Head of caudate nucleus (tissue), 42 donors: Measurements from ENCODE around the gene MED19.
"Not testable (repeated sequence)": the region's sequence is repeated elsewhere in the genome, so short reads cannot be mapped to it uniquely, and the experiment has no call there.

Experiments used
- DNase-seq, 42 donors: peaks; one replicate each; pipeline versions ENCODE4 v3.0.0 to v3.0.0-alpha.2; 2020 to 2021; ENCODE audit warnings: mixed read lengths in 7 of 42
- intact Hi-C: fragments of 100-400 bp; cut with DNase I; formaldehyde crosslinking; loops from one replicate; pipeline ENCODE4 v1.15.0; 2022

Gene MED19, protein sequence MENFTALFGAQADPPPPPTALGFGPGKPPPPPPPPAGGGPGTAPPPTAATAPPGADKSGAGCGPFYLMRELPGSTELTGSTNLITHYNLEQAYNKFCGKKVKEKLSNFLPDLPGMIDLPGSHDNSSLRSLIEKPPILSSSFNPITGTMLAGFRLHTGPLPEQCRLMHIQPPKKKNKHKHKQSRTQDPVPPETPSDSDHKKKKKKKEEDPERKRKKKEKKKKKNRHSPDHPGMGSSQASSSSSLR

DNA sequence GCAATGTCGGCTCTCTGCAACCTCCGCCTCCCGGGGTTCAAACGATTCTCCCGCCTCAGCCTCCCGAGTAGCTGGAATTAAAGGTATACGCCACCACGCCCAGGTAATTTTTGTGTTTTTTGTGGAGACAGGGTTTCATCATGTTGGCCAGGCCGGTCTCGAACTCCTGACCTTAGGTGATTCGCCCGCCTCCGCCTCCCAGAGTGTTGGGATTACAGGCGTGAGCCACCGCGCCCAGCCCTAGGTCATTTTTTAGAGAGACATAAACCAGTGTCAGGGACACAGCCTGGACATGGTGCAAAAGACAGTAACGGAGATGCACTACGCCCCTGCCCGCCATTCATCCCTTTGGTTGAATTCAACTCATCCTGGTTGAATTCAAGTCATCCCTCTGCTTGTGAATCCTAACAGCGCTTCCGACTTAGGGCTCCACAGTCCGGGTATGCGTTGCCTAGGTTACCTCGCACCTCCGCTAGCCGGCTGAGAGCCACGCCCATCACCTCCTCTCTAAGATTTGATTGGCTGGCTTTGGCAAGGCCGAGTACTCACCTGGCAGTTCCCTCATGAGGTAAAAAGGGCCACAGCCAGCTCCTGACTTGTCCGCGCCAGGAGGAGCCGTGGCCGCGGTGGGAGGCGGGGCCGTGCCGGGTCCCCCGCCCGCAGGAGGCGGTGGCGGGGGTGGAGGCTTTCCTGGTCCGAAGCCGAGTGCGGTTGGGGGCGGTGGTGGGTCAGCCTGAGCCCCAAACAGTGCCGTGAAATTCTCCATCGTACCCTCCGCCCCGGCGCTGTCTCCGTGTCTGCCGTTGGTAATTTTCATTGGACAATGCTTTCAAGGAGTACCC is at the start of gene MED19:
Gene MED19 (minus strand): TSS at position 802 of the 842 bp plus-strand sequence. CDS start 36 bp downstream, at position 766.
- intact Hi-C loops, result loop anchor here (5.0 to 10.0 kb wide), 3 partner anchors 44 to 147 kb away; partner anchors contain the start of genes UBE2L6 and ZDHHC5
- DNase-seq, result peak in 41 of 42 donors; percentile 58 to 95 (median 82)

DNA sequence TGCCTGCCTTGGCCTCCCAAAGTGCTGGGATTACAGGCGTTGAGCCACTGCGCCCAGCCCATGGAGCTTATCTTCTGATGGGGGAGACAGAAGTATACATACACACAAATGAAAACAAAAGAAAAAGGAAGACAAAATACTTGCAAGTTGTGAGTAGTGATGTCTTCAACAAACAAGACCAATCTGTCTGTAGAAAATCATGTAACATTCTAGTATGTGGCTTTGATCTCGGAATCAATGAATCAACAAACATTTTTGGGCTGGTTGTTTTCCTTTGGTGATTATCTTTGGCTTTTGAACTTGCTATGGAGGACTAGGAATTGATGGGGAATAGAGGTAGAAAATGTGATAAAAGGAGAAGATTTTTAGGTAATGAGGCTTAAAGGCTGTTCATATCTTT is 46.2 kb upstream of the MED19 start:
- DNase-seq, result no peak
- intact Hi-C loops, result no loop called here

- intact Hi-C loops, result no loop called here
- DNase-seq, result no peak
These were observed 40.9 kb upstream of the MED19 start for GRCh38 chr11:57752954-57753353.

GRCh38 chr11:57751676-57752253 is 39.8 kb upstream of the MED19 start, which contains the start of gene BTBD18:
TSS of gene BTBD18 (minus strand) at chr11:57751819. CDS start at chr11:57751188, 631 bp downstream.
- DNase-seq, result peak in 14 of 42 donors; percentile 11 to 66 (median 36)
- intact Hi-C loops, result no loop called here

GRCh38 chr11:57751176-57751575 is 39.2 kb upstream of the MED19 start:
- intact Hi-C loops, result no loop called here

GRCh38 chr11:57746920-57747319 is 34.9 kb upstream of the MED19 start:
- no peak for DNase-seq
- intact Hi-C loops, result no loop called here

More at GRCh38 chr11:57751176-57751575, 39.2 kb upstream of the MED19 start:
- DNase-seq, result no peak

- intact Hi-C loops, result no loop called here
- DNase-seq, result no peak
These were observed 33.2 kb upstream of the MED19 start for GRCh38 chr11:57745206-57745605.

- no peak for DNase-seq
- intact Hi-C loops, result loop anchor here (5.0 kb wide), 1 partner anchor 58 kb away; no protein-coding TSS in a partner anchor
These were observed 32.3 kb upstream of the MED19 start for GRCh38 chr11:57744357-57744756.

DNA sequence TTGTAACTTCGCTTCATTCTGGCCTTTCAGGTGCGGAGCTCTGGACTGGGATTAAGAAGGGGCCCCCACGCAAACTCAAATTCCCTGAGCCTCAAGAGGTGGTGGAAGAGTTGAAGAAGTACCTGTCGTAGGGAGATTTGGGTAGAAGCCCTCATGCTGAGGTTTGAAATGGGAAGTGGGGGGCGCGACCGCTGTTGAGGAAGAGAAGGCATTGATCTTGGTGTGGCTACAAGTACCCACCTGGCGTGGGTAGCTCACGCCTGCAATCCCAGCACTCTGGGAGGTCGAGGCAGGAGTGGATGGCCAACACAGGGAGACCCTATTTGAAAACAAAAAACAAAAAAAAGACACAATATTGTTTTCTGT is 30.1 kb upstream of the MED19 start:
- no peak for DNase-seq
- intact Hi-C loops, result loop anchor here (5.0 kb wide), 1 partner anchor 60 kb away; no protein-coding TSS in a partner anchor

DNA sequence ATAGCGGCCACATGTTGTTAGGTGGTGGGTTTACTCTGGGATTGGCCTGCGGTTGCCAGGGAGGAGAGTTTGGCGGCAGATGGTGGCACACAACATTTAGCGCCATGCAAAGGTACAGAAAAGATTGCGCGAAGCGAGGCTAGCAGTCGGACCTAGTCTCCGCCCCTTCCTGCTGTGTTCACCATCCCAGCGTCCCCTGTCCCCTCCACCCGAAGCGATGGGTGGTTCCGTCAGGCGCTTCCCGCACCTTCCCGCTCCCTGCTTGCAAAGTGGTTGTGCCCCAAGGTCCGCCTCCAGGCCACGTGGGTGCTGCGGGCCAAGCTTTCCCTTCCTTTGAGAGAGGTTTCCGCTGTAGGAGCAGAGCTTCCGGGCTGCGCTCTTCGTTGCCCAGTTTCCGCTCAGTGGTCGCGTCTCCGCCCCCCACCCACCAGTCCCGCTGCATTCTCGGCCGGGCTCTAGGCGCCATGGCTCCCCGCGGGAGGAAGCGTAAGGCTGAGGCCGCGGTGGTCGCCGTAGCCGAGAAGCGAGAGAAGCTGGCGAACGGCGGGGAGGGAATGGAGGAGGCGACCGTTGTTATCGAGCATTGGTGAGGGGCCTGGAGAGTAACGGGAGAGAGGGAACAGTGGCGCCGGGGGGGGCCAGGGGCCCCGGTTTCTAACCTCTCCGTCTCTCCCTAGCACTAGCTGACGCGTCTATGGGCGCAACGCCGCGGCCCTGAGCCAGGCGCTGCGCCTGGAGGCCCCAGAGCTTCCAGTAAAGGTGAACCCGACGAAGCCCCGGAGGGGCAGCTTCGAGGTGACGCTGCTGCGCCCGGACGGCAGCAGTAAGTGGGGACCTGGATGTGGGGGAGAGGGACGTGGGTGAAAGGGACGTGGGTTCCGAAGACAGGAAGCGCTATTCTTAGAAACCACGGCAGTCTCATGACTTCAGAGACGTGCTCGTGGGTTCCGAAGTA is 29.4 kb upstream of the MED19 start, which contains the start of gene SELENOH:
Gene SELENOH (plus strand): TSS at position 360 of the 955 bp plus-strand sequence. CDS start 105 bp downstream, at position 465.
- DNase-seq, result peak; percentile 91 to 99 (median 97)

DNA sequence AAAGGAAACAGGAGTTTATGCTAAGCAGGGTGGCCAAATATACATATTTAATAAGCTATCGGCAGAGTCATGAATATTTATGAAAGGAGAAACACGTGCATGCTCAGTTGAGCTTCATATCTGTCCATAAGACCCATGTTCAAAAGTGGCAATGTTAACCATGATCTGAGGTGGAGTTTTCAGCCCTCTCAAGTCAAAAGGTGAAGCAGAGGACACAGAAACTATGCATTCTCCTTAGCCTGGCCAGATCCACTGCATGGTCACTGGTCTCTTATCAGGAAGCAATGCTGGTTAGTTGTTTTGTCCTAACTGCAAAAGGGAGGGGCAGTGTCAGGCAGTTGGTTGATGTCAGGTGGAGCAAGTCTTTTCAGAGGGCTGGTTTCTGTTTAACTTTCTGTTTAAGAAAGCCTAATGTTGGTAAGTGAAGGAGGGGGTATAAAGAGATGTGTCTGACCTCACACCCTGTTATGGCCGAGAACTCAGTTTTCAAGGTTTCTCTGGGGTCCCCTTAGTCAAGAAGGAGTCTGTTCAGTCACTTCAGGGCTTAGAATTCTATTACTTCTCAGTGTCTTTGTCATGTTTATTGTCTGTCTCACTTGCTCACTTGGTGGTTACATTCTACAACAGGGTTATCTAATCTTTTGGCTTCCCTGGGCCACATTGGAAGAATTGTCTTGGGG is 23.7 kb upstream of the MED19 start:
- no peak for DNase-seq

More for the DNA sequence above, 29.4 kb upstream of the MED19 start, which contains the start of gene SELENOH:
- intact Hi-C loops, result loop anchor here (5.0 kb wide), 1 partner anchor 61 kb away; no protein-coding TSS in a partner anchor

GRCh38 chr11:57732661-57733060 is 20.6 kb upstream of the MED19 start:
- no peak for DNase-seq

More for the DNA sequence above, 23.7 kb upstream of the MED19 start:
- intact Hi-C loops, result no loop called here

DNA sequence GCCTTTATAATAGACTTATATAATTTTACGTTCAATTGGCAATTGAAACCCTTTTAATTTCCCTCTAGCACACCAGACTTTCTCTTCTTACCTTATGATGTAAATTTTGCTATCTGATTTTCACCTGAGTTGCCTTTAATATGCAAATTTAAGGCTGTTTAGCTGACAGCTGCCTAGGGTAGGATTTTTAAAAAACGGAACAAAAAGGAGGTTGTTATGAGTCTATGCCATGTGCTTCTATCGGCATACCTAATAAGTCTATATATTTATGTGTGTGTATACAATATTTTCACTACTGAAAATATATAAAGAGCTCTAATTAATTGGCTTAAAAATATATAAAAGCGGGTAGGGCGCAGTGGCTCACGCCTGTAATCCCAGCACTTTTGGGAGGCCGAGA is 17.5 kb upstream of the MED19 start:
- intact Hi-C loops, result no loop called here
- no peak for DNase-seq

More at GRCh38 chr11:57732661-57733060, 20.6 kb upstream of the MED19 start:
- intact Hi-C loops, result no loop called here

DNA sequence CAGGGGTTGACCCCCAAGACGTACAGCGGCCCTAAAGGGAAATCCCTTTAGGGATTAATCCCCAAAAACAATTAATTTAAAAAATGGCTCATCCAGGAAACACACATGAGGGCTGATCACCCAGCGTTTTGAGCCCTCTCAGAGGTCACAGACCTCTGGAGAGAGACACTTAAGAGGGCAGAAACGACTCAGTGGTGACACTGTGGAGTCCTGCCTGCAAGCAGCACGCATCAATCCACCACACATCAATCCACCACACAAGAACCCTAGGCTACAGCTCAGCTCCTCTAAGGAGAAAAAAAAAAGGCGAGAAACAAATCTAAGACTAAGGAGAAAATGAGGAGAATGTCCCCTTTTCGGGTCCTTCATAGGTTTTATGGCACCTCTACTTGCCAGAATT is 16.8 kb upstream of the MED19 start:
- intact Hi-C loops, result no loop called here
- DNase-seq, result no peak

- no peak for DNase-seq
These were observed 15.2 kb upstream of the MED19 start for GRCh38 chr11:57727185-57727584.

DNA sequence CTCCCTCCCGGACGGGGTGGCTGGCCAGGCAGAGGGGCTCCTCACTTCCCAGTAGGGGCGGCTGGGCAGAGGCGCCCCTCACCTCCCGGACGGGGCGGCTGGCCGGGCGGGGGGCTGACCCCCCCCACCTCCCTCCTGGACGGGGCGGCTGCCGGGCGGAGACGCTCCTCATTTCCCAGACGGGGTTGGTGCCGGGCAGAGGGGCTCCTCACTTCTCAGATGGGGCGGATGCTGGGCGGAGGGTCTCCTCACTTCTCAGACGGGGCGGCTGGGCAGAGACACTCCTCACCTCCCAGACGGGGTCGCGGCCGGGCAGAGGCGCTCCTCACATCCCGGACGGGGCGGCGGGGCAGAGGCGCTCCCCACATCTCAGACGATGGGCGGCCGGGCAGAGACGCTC is 4.7 kb upstream of the MED19 start:
- intact Hi-C loops, result loop anchor here (10.0 kb wide), 1 partner anchor 152 kb away; the partner anchor contains the start of gene UBE2L6
- not testable (repeated sequence) for DNase-seq

More at GRCh38 chr11:57727185-57727584, 15.2 kb upstream of the MED19 start:
- intact Hi-C loops, result no loop called here

- no peak for DNase-seq
- intact Hi-C loops, result loop anchor here (5.0 to 10.0 kb wide), 3 partner anchors 47 to 149 kb away; partner anchors contain the start of genes UBE2L6 and ZDHHC5
These were observed 1.8 kb upstream of the MED19 start for GRCh38 chr11:57713835-57714234.
